Esophagus (tissue), 2 donors: Measurements from ENCODE around the gene AQP12A. TPM values are rescaled to one million over a fixed set of nuclear protein-coding genes. Genes with fewer than 3 reads are reported as not detected.

Experiments used
- H3K27ac ChIP-seq, 2 donors: one replicate each; pipeline ENCODE4 v1.5.1; 2013; ENCODE audit warnings: low read depth in 2 of 2, mild to moderate bottlenecking in 2 of 2, inconsistent platforms in 1 of 2, low read length in 1 of 2, moderate library complexity in 1 of 2
- H3K27me3 ChIP-seq, 2 donors: one replicate each; pipeline ENCODE4 v1.6.1; 2013; ENCODE audit warnings: low read length in 2 of 2, control low read depth in 1 of 2, mild to moderate bottlenecking in 1 of 2; ENCODE audit not compliant: insufficient read depth in 2 of 2, control insufficient read depth in 1 of 2
- H3K36me3 ChIP-seq, 2 donors: one replicate each; pipeline ENCODE4 v1.6.1; 2013; ENCODE audit warnings: low read length in 1 of 2; ENCODE audit not compliant: control insufficient read depth in 2 of 2, insufficient read depth in 2 of 2
- H3K4me1 ChIP-seq, 2 donors: one replicate each; pipeline ENCODE4 v1.6.1; 2013; ENCODE audit warnings: low read length in 1 of 2; ENCODE audit not compliant: control insufficient read depth in 2 of 2, insufficient read depth in 2 of 2
- H3K4me3 ChIP-seq, 2 donors: one replicate each; pipeline ENCODE4 v1.5.1; 2013; ENCODE audit warnings: low read length in 2 of 2, mild to moderate bottlenecking in 2 of 2, low read depth in 1 of 2, moderate library complexity in 1 of 2
- H3K9me3 ChIP-seq, 2 donors: one replicate each; pipeline ENCODE4 v1.6.1; 2013; ENCODE audit warnings: mild to moderate bottlenecking in 2 of 2, low read depth in 1 of 2, low read length in 1 of 2, moderate library complexity in 1 of 2; ENCODE audit not compliant: control insufficient read depth in 2 of 2, insufficient read depth in 1 of 2
- WGBS, 2 donors: extraction: QIAGEN DNeasy Blood & Tissue Kit; methylation state at CpG; one replicate each; pipeline ENCODE4 v1.1.7; 2013; 5-methylcytosine and 5-hydroxymethylcytosine counted together
- polyA plus RNA-seq, 2 donors: library from polyadenylated mRNA; stranded (reverse); fragments of 200-250 nt; gene quantifications; one replicate each; pipeline ENCODE4 v1.2.3, GENCODE V29; 2013
- donor health status: healthy with polysubstance abuse.
- donor health status: Bipolar disorder and iron deficiency.

The AQP12A gene
- polyA plus RNA-seq, 2 donors, result not detected

DNA sequence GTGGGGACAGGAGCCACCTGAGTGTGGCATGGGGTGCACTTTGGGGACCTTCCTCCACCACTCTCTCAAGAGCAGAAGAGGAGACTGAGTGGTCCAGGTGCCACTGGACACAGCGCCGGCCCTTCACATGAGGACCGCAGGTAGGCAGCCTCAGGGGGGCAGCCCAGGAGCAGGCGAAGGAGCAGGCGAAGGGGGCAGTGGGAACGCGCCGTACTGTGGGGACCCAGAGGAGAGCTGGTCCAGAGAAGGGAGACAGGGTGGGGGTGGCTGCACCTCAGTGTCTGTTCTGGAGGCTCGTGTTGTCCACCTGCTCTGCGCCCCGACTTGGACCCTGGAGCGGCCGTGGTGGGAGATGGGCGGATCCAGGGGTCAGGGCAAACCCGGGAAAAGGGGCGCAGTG lies 55.0 kb downstream of the AQP12A start:
- no peaks in the 10 kb centered on the region for H3K9me3 ChIP-seq
- no peak overlapping the region for H3K4me3 ChIP-seq
- no peaks in the 10 kb centered on the region for H3K27me3 ChIP-seq
- WGBS, 2 donors, result 91 to 94% methylated on average over 14 to 16 of the region's 16 CpGs
- H3K36me3 ChIP-seq, result no peaks in the 10 kb centered on the region
- no peak overlapping the region for H3K27ac ChIP-seq
- H3K4me1 ChIP-seq, result no peaks in the 10 kb centered on the region

DNA sequence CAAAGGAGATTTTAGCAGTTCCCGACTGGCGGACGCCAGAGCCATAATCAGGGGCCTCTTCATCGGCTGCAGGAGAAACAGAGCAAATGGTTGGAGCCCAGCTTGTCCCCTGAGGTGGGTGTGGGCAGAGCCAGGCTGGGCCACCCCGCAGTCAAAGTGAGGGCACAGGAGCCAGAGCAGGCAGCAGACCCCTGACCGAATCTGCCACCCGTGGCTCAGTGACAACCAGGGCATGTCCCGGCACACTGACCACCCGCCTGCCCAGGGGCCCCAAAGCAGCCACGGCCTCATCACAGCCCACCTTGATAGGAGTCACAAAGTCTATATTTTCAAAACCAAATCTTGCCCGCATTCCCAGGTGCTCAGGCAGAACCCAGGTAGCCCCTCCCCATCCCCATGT lies 55.6 kb downstream of the AQP12A start:
- no peak overlapping the region for H3K27ac ChIP-seq
- H3K9me3 ChIP-seq, result no peaks in the 10 kb centered on the region
- H3K4me1 ChIP-seq, result no peaks in the 10 kb centered on the region
- no peaks in the 10 kb centered on the region for H3K27me3 ChIP-seq
- no peak overlapping the region for H3K4me3 ChIP-seq
- H3K36me3 ChIP-seq, result no peaks in the 10 kb centered on the region
- 92 to 94% methylated on average over 11 of the region's 11 CpGs for WGBS, 2 donors

Other genes with a start within 250 kb of the AQP12A start
- 10 to 100 TPM in 1 of 2 donors, 1 to 10 TPM in 1; 4.8 to 16.2 TPM for gene ANKMY1, start 133.9 kb upstream of the AQP12A start, polyA plus RNA-seq
- 1 to 10 TPM; 3.5 to 3.8 TPM for gene DUSP28, start 131.5 kb upstream of the AQP12A start, polyA plus RNA-seq
- 100 to 1,000 TPM in 1 of 2 donors, 10 to 100 TPM in 1; 65.9 to 160 TPM for gene RNPEPL1, start 123.4 kb upstream of the AQP12A start, polyA plus RNA-seq
- 10 to 100 TPM; 17.5 to 28.4 TPM for gene CAPN10, start 105.1 kb upstream of the AQP12A start, polyA plus RNA-seq
- gene GPR35, start 66.4 kb upstream of the AQP12A start, polyA plus RNA-seq, result 1 to 10 TPM; 2.1 to 3.1 TPM
- gene AQP12B, start 9.0 kb upstream of the AQP12A start, polyA plus RNA-seq, result not detected
- under 1 TPM; 0.04 to 0.06 TPM for gene KIF1A, start 128.4 kb downstream of the AQP12A start, polyA plus RNA-seq
- not detected for gene AGXT, start 177.0 kb downstream of the AQP12A start, polyA plus RNA-seq
- 100 to 1,000 TPM; 181 to 254 TPM for gene MAB21L4, start 204.3 kb downstream of the AQP12A start, polyA plus RNA-seq
- gene CROCC2, start 214.5 kb downstream of the AQP12A start, polyA plus RNA-seq, result under 1 TPM; 0.12 to 0.16 TPM